ENCODE measurements around the gene RABGGTA. TPM values are rescaled to one million over a fixed set of nuclear protein-coding genes. Genes with fewer than 3 reads are reported as not detected.

Gene RABGGTA
- total and polyA plus RNA-seq, 2 experiments from 2014 or later: 17.6 to 20.7 TPM

DNA sequence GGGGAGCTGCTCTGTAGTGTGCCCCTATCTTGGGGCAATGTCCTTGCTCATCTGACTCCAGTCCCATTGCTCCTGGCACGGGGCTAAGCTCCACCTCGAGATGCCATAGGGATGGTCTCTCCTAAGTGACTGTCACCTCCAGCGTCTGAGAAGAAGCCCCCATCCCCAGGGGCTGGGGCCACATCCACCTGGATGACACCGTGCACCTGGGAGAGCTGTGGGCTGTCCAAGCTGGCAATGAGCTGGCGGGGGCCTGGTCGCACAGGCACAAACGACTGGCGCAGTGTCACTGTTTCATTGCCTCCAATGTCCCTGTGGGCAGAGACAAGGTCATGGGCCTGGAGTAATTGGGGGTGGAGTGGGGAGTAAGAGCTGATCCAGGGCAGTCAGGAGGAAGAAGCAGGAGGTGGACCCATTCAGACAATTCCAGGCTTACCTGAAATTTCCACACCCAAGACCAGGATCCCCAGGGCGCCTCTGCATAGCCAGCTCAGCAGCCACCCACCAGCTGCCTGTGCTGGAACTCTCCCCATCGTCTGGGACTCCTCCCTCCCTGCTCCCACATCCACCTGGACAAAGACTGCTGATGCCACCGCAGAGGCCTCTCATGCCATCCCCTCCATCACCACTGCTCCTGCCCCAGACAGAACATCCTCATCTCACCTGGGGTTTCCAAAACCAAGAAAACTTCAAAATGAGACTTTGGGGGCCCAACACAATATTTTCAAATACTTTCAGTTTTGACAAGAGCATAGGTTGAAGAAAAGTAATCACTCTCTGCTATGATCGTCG lies 22.0 kb downstream of the RABGGTA start:
- no peaks in the 10 kb centered on the region for H3K36me3 ChIP-seq (ENCODE audit: insufficient read depth)
- H3K27ac Mint-ChIP-seq: no peak overlapping the region
- DNase-seq (ENCODE audit: low spot score): no peak

More for the DNA sequence above, 22.0 kb downstream of the RABGGTA start:
- no peak overlapping the region for H3K4me3 ChIP-seq
- Mint-ChIP-seq H3K27me3 (ENCODE audit: insufficient read depth, low read depth, poor library complexity) (peaks cover 6% of the 10 kb centered on the region), H3K4me3 (no peak overlapping the region), H3K36me3 (ENCODE audit: low read depth) (no peaks in the 10 kb centered on the region), H3K9me3 (no peaks in the 10 kb centered on the region), H3K4me1 (peaks cover 2% of the 10 kb centered on the region; the same call in 1 of the 3 replicates)
- no peak overlapping the region for H3K4me2 ChIP-seq
- H3F3A ChIP-seq (replicated peaks; ENCODE audit: low read depth): no peaks in the 10 kb centered on the region
- no peak for TF ChIP-seq ZNF331 (CRISPR knock-in tag; IDR thresholded peaks at IDR 0.05; ENCODE audit: low read depth)
- no peak for TF ChIP-seq JUNB (IDR thresholded peaks at IDR 0.05; ENCODE audit: unreplicated experiment)
- no peak for TF ChIP-seq STAT1 (IDR thresholded peaks at IDR 0.05; ENCODE audit: unreplicated experiment)
- no peak for TF ChIP-seq ZNF114 (CRISPR knock-in tag; IDR thresholded peaks at IDR 0.05)
- TF ChIP-seq, protein P1, sequence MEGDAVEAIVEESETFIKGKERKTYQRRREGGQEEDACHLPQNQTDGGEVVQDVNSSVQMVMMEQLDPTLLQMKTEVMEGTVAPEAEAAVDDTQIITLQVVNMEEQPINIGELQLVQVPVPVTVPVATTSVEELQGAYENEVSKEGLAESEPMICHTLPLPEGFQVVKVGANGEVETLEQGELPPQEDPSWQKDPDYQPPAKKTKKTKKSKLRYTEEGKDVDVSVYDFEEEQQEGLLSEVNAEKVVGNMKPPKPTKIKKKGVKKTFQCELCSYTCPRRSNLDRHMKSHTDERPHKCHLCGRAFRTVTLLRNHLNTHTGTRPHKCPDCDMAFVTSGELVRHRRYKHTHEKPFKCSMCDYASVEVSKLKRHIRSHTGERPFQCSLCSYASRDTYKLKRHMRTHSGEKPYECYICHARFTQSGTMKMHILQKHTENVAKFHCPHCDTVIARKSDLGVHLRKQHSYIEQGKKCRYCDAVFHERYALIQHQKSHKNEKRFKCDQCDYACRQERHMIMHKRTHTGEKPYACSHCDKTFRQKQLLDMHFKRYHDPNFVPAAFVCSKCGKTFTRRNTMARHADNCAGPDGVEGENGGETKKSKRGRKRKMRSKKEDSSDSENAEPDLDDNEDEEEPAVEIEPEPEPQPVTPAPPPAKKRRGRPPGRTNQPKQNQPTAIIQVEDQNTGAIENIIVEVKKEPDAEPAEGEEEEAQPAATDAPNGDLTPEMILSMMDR (conservative IDR thresholded peaks at IDR 0.05; ENCODE audit: low read depth in 2 of 2): no peak
- TF ChIP-seq NANOG (IDR thresholded peaks at IDR 0.05; ENCODE audit: borderline replicate concordance): no peak
- TF ChIP-seq EZH2 (IDR thresholded peaks at IDR 0.05; ENCODE audit: low read depth, unreplicated experiment): no peak
- no peak for TF ChIP-seq CREB1 (CRISPR knock-in tag; IDR thresholded peaks at IDR 0.05; ENCODE audit: low read depth)
- TF ChIP-seq POLR2AphosphoS5 (IDR thresholded peaks at IDR 0.05; ENCODE audit: low read depth): no peak
- TF ChIP-seq, protein P2, sequence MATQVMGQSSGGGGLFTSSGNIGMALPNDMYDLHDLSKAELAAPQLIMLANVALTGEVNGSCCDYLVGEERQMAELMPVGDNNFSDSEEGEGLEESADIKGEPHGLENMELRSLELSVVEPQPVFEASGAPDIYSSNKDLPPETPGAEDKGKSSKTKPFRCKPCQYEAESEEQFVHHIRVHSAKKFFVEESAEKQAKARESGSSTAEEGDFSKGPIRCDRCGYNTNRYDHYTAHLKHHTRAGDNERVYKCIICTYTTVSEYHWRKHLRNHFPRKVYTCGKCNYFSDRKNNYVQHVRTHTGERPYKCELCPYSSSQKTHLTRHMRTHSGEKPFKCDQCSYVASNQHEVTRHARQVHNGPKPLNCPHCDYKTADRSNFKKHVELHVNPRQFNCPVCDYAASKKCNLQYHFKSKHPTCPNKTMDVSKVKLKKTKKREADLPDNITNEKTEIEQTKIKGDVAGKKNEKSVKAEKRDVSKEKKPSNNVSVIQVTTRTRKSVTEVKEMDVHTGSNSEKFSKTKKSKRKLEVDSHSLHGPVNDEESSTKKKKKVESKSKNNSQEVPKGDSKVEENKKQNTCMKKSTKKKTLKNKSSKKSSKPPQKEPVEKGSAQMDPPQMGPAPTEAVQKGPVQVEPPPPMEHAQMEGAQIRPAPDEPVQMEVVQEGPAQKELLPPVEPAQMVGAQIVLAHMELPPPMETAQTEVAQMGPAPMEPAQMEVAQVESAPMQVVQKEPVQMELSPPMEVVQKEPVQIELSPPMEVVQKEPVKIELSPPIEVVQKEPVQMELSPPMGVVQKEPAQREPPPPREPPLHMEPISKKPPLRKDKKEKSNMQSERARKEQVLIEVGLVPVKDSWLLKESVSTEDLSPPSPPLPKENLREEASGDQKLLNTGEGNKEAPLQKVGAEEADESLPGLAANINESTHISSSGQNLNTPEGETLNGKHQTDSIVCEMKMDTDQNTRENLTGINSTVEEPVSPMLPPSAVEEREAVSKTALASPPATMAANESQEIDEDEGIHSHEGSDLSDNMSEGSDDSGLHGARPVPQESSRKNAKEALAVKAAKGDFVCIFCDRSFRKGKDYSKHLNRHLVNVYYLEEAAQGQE (IDR thresholded peaks at IDR 0.05; ENCODE audit: unreplicated experiment): no peak
- TF ChIP-seq EZH2phosphoT487 (IDR thresholded peaks at IDR 0.05; ENCODE audit: unreplicated experiment): no peak
- no peaks in the 10 kb centered on the region for H3K79me2 ChIP-seq (replicated peaks; ENCODE audit: insufficient read depth)
- H3K9me2 ChIP-seq (ENCODE audit: insufficient read depth): no peaks in the 10 kb centered on the region
- no peak overlapping the region for H2AFZ ChIP-seq
- no peak overlapping the region for H3K27ac ChIP-seq (ENCODE audit: low read depth)
- H4K20me1 ChIP-seq (replicated peaks; ENCODE audit: insufficient read depth): no peaks in the 10 kb centered on the region
- no peak for ATAC-seq
- no peaks in the 10 kb centered on the region for H3K27me3 ChIP-seq (ENCODE audit: insufficient read depth)
- H3K4me1 ChIP-seq (ENCODE audit: insufficient read depth): no peaks in the 10 kb centered on the region

Measured in GM23338 (cell line).